DOHH2 (cell line): Measurements from ENCODE around the gene FLYWCH1.

Source experiments
- CTCF ChIP-seq: fragments of 200-600 bp; sonication (generic); IDR thresholded peaks from one replicate; pipeline ENCODE4 v1.5.1; 2014; ENCODE audit warnings: antibody characterized with exemption, mild to moderate bottlenecking, low read depth, low read length; ENCODE audit not compliant: poor library complexity, severe bottlenecking
- EZH2phosphoT487 ChIP-seq: fragments of 200-600 bp; sonication (generic); IDR thresholded peaks from 2 replicates; pipeline ENCODE4 v1.6.1; 2017; ENCODE audit warnings: borderline replicate concordance, mild to moderate bottlenecking, antibody characterized with exemption, low read length, moderate library complexity, mixed read lengths

GRCh38 chr16:2999929-3000328 is 88.2 kb downstream of the FLYWCH1 start:
- TF ChIP-seq CTCF: no peak
- no peak for TF ChIP-seq EZH2phosphoT487
